ENCODE results near the gene FAM83B. TPM values are rescaled to one million over a fixed set of nuclear protein-coding genes. Genes with fewer than 3 reads are reported as not detected.

Gene FAM83B
- total RNA-seq, 1 donor from 2014 or later: 1.9 TPM

GRCh38 chr6:54893818-54894217 is 47.2 kb downstream of the FAM83B start:
- TF ChIP-seq CTCF (IDR thresholded peaks at IDR 0.05; ENCODE audit: insufficient read depth, low read depth, low read length): no peak
- no peak for TF ChIP-seq EZH2 (IDR thresholded peaks at IDR 0.05; ENCODE audit: insufficient read depth, low read length)
- peaks cover 3% of the 10 kb centered on the region for H3K4me1 Mint-ChIP-seq (ENCODE audit: low read depth, unreplicated experiment)
- peaks cover 3% of the 10 kb centered on the region for H3K9me3 Mint-ChIP-seq (ENCODE audit: unreplicated experiment)
- Histone ChIP-seq H4K20me1 (ENCODE audit: insufficient read depth, low read length) (no peaks in the 10 kb centered on the region), H3K27ac (ENCODE audit: low read depth, low read length) (no peak overlapping the region), H3K27me3 (ENCODE audit: insufficient read depth, low read length) (no peaks in the 10 kb centered on the region), H3K9ac (ENCODE audit: low read length) (no peak overlapping the region), H2AFZ (ENCODE audit: low read depth, low read length) (no peak overlapping the region), H3K79me2 (ENCODE audit: insufficient read depth, low read length) (no peaks in the 10 kb centered on the region), H3K4me2 (ENCODE audit: low read length) (no peak overlapping the region), H3K4me3 (ENCODE audit: insufficient read depth, low read depth, low read length) (no peak overlapping the region), H3K36me3 (ENCODE audit: insufficient read depth, low read length) (no peaks in the 10 kb centered on the region), H3K9me3 (ENCODE audit: insufficient read depth, low read depth, low read length) (no peaks in the 10 kb centered on the region), H3K4me1 (ENCODE audit: insufficient read depth, low read length) (no peaks in the 10 kb centered on the region)
- DNase-seq (ENCODE audit: low read depth) (no peak), FAIRE-seq (no peak)
- H3K36me3 Mint-ChIP-seq (ENCODE audit: low read depth, unreplicated experiment): no peaks in the 10 kb centered on the region
- no peak overlapping the region for H3K4me3 Mint-ChIP-seq (ENCODE audit: unreplicated experiment)
- no peaks in the 10 kb centered on the region for H3K27me3 Mint-ChIP-seq (ENCODE audit: low read depth, unreplicated experiment)
- H3K27ac Mint-ChIP-seq (ENCODE audit: unreplicated experiment): no peak overlapping the region

GRCh38 chr6:54896302-54896701 is 49.7 kb downstream of the FAM83B start:
- H3K4me2 ChIP-seq (ENCODE audit: low read length): no peak overlapping the region
- DNase-seq (ENCODE audit: low read depth) (no peak), FAIRE-seq (no peak)
- H3K27ac ChIP-seq (ENCODE audit: low read depth, low read length): no peak overlapping the region
- Mint-ChIP-seq H3K4me3 (ENCODE audit: unreplicated experiment) (no peak overlapping the region), H3K27me3 (ENCODE audit: low read depth, unreplicated experiment) (no peaks in the 10 kb centered on the region), H3K9me3 (ENCODE audit: unreplicated experiment) (peaks cover 3% of the 10 kb centered on the region), H3K4me1 (ENCODE audit: low read depth, unreplicated experiment) (no peaks in the 10 kb centered on the region), H3K27ac (ENCODE audit: unreplicated experiment) (no peak overlapping the region), H3K36me3 (ENCODE audit: low read depth, unreplicated experiment) (no peaks in the 10 kb centered on the region)
- H3K27me3 ChIP-seq (ENCODE audit: insufficient read depth, low read length): no peaks in the 10 kb centered on the region
- H3K4me3 ChIP-seq (ENCODE audit: insufficient read depth, low read depth, low read length): no peak overlapping the region
- TF ChIP-seq EZH2 (IDR thresholded peaks at IDR 0.05; ENCODE audit: insufficient read depth, low read length): no peak
- no peak for TF ChIP-seq CTCF (IDR thresholded peaks at IDR 0.05; ENCODE audit: insufficient read depth, low read depth, low read length)
- H3K36me3 ChIP-seq (ENCODE audit: insufficient read depth, low read length): no peaks in the 10 kb centered on the region
- H3K79me2 ChIP-seq (ENCODE audit: insufficient read depth, low read length): no peaks in the 10 kb centered on the region
- H2AFZ ChIP-seq (ENCODE audit: low read depth, low read length): no peak overlapping the region
- H3K9ac ChIP-seq (ENCODE audit: low read length): no peak overlapping the region
- no peaks in the 10 kb centered on the region for H3K4me1 ChIP-seq (ENCODE audit: insufficient read depth, low read length)
- no peaks in the 10 kb centered on the region for H4K20me1 ChIP-seq (ENCODE audit: insufficient read depth, low read length)
- H3K9me3 ChIP-seq (ENCODE audit: insufficient read depth, low read depth, low read length): no peaks in the 10 kb centered on the region

GRCh38 chr6:54897462-54898189 is 51.1 kb downstream of the FAM83B start:
- H3K27me3 ChIP-seq (ENCODE audit: insufficient read depth, low read length): no peaks in the 10 kb centered on the region
- Mint-ChIP-seq H3K4me1 (ENCODE audit: low read depth, unreplicated experiment) (no peaks in the 10 kb centered on the region), H3K36me3 (ENCODE audit: low read depth, unreplicated experiment) (no peaks in the 10 kb centered on the region), H3K4me3 (ENCODE audit: unreplicated experiment) (no peak overlapping the region), H3K9me3 (ENCODE audit: unreplicated experiment) (no peaks in the 10 kb centered on the region), H3K27ac (ENCODE audit: unreplicated experiment) (no peak overlapping the region), H3K27me3 (ENCODE audit: low read depth, unreplicated experiment) (no peaks in the 10 kb centered on the region)
- H3K4me1 ChIP-seq (ENCODE audit: insufficient read depth, low read length): no peaks in the 10 kb centered on the region
- H3K27ac ChIP-seq (ENCODE audit: low read depth, low read length): no peak overlapping the region
- no peak overlapping the region for H3K4me2 ChIP-seq (ENCODE audit: low read length)
- H2AFZ ChIP-seq (ENCODE audit: low read depth, low read length): no peak overlapping the region
- H3K9me3 ChIP-seq (ENCODE audit: insufficient read depth, low read depth, low read length): no peaks in the 10 kb centered on the region
- no peaks in the 10 kb centered on the region for H3K79me2 ChIP-seq (ENCODE audit: insufficient read depth, low read length)
- no peak overlapping the region for H3K9ac ChIP-seq (ENCODE audit: low read length)
- no peak for TF ChIP-seq CTCF (IDR thresholded peaks at IDR 0.05; ENCODE audit: insufficient read depth, low read depth, low read length)
- no peak for TF ChIP-seq EZH2 (IDR thresholded peaks at IDR 0.05; ENCODE audit: insufficient read depth, low read length)
- FAIRE-seq (no peak), DNase-seq (ENCODE audit: low read depth) (peak; percentile 56)
- H3K36me3 ChIP-seq (ENCODE audit: insufficient read depth, low read length): no peaks in the 10 kb centered on the region
- H4K20me1 ChIP-seq (ENCODE audit: insufficient read depth, low read length): no peaks in the 10 kb centered on the region
- no peak overlapping the region for H3K4me3 ChIP-seq (ENCODE audit: insufficient read depth, low read depth, low read length)
